ENCODE measurements around the gene DAPK1.

Gene DAPK1

DNA sequence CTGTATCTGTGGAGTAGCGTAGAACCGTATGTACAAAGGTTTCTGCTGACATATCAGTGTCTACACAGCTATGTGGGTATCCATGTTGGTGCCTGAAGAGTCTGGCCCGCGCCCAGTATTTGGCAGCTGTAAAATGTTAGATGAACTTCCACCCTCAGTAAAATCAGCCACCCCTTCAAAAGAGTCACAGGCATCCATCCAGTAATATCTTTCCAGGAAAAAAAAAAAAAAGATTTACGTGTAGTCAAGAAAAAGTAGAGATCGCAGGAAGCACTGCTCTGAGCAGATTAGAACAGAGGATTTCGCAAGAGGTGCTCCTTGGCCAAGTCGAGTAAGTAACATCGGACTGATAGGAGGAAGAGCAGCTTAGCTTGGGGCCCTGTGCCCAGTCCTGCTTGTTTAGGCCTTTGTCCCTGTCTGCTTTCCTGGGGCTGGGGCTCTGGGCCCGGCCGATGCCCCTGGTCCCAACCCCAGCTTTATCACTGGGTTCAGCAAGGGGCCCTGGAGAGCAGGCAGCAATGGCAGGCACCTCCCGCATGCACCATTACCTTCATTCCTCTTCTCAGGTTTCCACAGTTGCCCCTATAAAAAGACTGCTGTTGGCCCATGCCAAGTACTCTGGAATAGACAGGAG, 21.2 kb downstream of the DAPK1 start:
- TF ChIP-seq, protein P1, sequence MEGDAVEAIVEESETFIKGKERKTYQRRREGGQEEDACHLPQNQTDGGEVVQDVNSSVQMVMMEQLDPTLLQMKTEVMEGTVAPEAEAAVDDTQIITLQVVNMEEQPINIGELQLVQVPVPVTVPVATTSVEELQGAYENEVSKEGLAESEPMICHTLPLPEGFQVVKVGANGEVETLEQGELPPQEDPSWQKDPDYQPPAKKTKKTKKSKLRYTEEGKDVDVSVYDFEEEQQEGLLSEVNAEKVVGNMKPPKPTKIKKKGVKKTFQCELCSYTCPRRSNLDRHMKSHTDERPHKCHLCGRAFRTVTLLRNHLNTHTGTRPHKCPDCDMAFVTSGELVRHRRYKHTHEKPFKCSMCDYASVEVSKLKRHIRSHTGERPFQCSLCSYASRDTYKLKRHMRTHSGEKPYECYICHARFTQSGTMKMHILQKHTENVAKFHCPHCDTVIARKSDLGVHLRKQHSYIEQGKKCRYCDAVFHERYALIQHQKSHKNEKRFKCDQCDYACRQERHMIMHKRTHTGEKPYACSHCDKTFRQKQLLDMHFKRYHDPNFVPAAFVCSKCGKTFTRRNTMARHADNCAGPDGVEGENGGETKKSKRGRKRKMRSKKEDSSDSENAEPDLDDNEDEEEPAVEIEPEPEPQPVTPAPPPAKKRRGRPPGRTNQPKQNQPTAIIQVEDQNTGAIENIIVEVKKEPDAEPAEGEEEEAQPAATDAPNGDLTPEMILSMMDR (IDR thresholded peaks at IDR 0.05; ENCODE audit: low read depth, low read length): no peak
- DNase-seq (ENCODE audit: extremely low read depth, low read depth): no peak

DNA sequence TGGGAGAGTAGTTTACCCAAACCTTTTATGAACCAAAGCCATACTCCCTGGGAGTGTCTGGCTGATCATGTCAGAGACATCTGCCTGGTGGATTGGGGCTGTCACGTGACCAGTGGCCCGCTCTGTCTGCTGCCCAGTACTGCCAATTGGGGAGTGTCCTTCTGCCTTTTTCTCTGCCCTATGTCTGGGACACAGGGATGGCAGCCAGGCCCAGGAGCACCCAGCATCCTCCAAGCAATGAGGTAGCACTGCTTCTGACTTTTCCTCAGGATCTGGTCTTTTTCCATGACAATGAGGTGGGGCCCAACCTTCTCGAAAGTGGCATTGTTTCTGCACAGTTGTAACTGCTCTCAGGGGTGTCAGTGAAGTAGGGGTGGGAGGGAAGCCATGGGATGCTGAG, 21.8 kb downstream of the DAPK1 start:
- DNase-seq (ENCODE audit: extremely low read depth, low read depth): no peak
- TF ChIP-seq, protein P1 (IDR thresholded peaks at IDR 0.05; ENCODE audit: low read depth, low read length): no peak

DNA sequence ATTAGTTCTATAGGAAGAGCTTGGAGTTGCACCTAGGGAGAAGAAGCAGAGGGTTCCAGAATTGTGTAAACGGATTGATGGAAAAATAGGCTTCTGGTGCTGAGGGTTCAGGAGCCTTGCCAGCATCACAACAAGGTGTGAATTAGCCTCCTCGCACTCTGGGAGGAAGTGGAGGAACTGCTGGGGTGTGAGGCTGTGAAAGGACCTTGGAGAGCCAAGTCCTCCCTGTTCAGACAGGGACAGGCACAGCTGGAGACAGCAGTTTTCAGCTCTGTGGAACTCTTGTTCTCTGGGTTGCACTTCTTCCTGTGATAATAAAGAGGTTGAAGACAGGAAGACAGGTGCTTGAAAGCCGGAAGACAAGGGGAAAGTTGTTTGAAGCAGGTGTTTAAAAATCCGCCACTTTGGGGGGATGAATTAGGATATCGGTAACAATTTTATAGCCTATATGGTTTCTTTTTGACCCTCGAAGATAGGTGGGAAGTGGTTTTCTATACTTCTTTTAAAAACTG, 22.6 kb downstream of the DAPK1 start:
- TF ChIP-seq, protein P1 (IDR thresholded peaks at IDR 0.05; ENCODE audit: low read depth, low read length): no peak
- no peak for DNase-seq (ENCODE audit: extremely low read depth, low read depth)

DNA sequence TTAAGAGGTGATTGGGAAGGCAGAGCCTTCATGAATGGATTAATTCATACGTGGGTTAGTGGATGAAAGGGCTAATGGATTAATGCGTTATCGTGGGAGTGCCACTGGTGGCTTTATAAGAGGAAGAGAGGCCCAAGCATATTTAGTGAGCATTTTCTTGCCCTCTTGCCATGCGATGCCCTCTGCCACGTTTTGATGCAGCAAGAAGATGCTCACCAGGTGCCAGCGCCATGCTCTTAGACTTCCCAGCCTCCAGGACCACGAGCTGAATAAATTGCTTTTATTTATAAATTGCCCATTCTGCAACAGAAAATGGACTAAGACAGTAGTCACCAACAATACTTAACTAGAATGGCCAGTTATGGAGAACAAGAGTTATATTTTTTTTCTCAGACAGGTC, 24.2 kb downstream of the DAPK1 start:
- no peak for DNase-seq (ENCODE audit: extremely low read depth, low read depth)
- TF ChIP-seq, protein P1 (IDR thresholded peaks at IDR 0.05; ENCODE audit: low read depth, low read length): no peak

DNA sequence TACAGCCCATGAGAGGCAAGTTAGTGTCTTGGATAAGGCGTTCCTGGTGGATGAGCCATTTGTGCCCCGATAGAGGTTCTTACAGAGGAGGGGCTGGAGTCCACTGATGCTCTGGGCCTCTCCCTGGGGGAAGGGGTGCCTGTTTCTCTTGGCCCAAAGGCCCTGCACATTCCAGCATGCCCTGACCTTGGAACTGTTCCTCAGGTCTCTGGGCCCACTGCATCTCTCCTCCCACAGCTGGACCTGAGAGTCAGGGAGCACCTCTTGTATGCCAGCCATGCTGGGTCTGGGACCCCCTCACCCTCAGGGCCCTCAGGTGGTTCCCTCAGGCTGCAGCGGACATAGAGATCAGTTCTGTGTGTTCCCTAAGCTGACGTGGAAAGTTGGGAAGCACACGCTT, 26.4 kb downstream of the DAPK1 start:
- DNase-seq (ENCODE audit: extremely low read depth, low read depth): no peak
- TF ChIP-seq, protein P1 (IDR thresholded peaks at IDR 0.05; ENCODE audit: low read depth, low read length): no peak

DNA sequence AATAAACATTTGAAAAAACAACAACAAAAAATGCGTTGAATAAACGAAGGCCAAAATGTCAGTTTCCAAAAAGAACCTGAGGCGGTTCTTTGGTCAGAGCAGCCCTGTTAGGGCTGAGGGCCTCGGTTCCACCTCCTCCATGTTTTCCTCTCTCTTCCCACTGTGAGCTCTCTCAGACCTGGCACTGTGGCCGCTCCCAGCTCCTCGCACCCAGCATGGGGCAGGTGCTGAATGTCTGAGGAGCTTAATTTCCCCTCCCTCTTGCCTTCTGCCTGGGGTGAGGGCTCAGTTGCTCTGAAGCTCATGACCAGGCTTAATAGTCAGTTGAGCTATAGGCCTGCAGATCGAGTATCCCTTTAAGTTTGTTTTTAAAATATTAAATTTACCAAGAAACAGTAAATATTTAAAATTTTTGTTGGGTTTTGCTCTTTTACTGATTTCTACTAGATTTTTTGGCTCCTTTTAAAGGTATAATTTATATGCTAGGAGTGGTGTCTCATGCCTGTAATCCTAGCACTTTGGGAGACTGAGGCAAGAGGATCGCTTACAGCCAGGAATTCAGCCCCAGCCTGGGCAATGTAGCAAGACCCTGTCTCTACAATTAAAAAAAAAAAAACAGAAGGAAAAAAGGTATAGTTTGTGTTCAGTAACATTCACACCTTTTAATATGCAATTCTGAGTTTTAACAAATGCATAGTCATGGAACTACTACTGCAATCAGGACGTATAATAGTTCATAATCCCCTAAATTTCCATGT, 28.1 kb downstream of the DAPK1 start:
- DNase-seq (ENCODE audit: extremely low read depth, low read depth): no peak
- TF ChIP-seq, protein P1 (IDR thresholded peaks at IDR 0.05; ENCODE audit: low read depth, low read length): no peak

DNA sequence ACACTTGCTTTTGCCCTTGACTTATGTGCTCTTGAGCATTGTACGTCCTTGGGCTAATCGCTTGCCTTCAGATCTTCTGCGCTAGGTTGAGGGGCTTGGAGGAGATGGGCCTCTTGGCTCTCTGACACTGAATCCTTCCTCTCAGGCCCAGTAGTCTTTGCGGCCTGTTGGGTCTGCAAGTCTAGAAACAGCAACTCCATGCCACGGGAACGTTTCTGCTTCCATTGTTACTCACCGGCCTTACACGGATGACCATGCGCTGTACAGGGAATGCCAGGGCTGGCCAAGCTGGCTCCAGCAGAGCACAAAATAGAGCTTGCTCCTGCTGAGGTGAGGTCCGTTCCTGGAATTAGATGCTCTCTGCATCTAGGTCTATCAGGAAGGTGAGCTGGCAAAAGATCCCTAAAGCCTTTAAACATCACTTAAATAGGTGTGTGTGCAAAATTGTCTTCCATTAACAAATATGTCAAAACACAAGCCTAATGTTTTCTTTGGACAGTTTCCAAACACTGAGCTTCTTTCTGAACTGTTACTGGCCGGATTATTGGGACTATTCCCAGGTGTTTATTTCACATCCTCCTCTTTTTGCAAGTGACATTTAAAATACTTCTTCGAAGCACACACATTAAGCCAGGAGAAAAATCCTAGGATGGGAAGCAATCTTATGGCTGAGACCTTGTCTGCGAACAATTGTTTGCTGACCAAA, 29.7 kb downstream of the DAPK1 start:
- TF ChIP-seq, protein P1 (IDR thresholded peaks at IDR 0.05; ENCODE audit: low read depth, low read length): no peak

More for the DNA sequence above, 29.7 kb downstream of the DAPK1 start:
- DNase-seq (ENCODE audit: extremely low read depth, low read depth): no peak
